H9 (cell line): ENCODE data around the gene NID1. TPM values are rescaled to one million over a fixed set of nuclear protein-coding genes. Genes with fewer than 3 reads are reported as not detected.

Experiments used
- DNase-seq: peaks from one replicate; pipeline ENCODE4 v3.0.0-alpha.2; 2017
- H2AFZ ChIP-seq: one replicate; pipeline ENCODE4 v1.6.1; 2013; ENCODE audit warnings: mild to moderate bottlenecking, low read length, control low read depth, moderate library complexity
- H2AK5ac ChIP-seq: 2 replicates; pipeline ENCODE4 v1.6.1; 2013; ENCODE audit warnings: low read length, control low read depth, mixed read lengths; ENCODE audit not compliant: insufficient read length
- H2BK120ac ChIP-seq: one replicate; pipeline ENCODE4 v1.6.1; 2013; ENCODE audit warnings: low read depth, mild to moderate bottlenecking, low read length, control low read depth, inconsistent platforms; ENCODE audit not compliant: poor library complexity, severe bottlenecking
- H2BK12ac ChIP-seq: 2 replicates; pipeline ENCODE4 v1.6.1; 2013; ENCODE audit warnings: low read length, control low read depth, mixed read lengths, low read depth; ENCODE audit not compliant: insufficient read length
- H2BK15ac ChIP-seq: 2 replicates; pipeline ENCODE4 v1.6.1; 2013; ENCODE audit warnings: low read depth, low read length, control low read depth
- H2BK20ac ChIP-seq: one replicate; pipeline ENCODE4 v1.6.1; 2013; ENCODE audit warnings: low read depth, mild to moderate bottlenecking, low read length, control low read depth, inconsistent platforms; ENCODE audit not compliant: poor library complexity, severe bottlenecking
- H2BK5ac ChIP-seq: 2 replicates; pipeline ENCODE4 v1.6.1; 2013; ENCODE audit warnings: low read length, control low read depth, mixed read lengths; ENCODE audit not compliant: insufficient read length
- H3K14ac ChIP-seq: 2 replicates; pipeline ENCODE4 v1.6.1; 2013; ENCODE audit warnings: low read length, control low read depth; ENCODE audit not compliant: insufficient read depth
- H3K18ac ChIP-seq: 2 replicates; pipeline ENCODE4 v1.6.1; 2013; ENCODE audit warnings: low read depth, mild to moderate bottlenecking, mixed read lengths, low read length, control low read depth; ENCODE audit not compliant: insufficient read length
- H3K23ac ChIP-seq: 2 replicates; pipeline ENCODE4 v1.6.1; 2013; ENCODE audit warnings: low read length, control low read depth, mixed read lengths, low read depth; ENCODE audit not compliant: insufficient read length
- H3K23me2 ChIP-seq: 2 replicates; pipeline ENCODE4 v1.6.1; 2013; ENCODE audit warnings: low read depth, mild to moderate bottlenecking, mixed read lengths, low read length, control low read depth; ENCODE audit not compliant: insufficient read length, poor library complexity, severe bottlenecking
- H3K27ac ChIP-seq: 2 replicates; pipeline ENCODE4 v1.5.1; 2013; ENCODE audit warnings: low read length, control low read depth, mixed read lengths, low read depth; ENCODE audit not compliant: insufficient read length
- H3K27me3 ChIP-seq: 2 replicates; pipeline ENCODE4 v1.6.1; 2013; ENCODE audit warnings: low read length, control low read depth, inconsistent platforms; ENCODE audit not compliant: insufficient read depth
- H3K4ac ChIP-seq: 2 replicates; pipeline ENCODE4 v1.6.1; 2013; ENCODE audit warnings: low read depth, mild to moderate bottlenecking, control low read depth, inconsistent platforms, low read length, moderate library complexity
- H3K4me1 ChIP-seq: 2 replicates; pipeline ENCODE4 v1.6.1; 2013; ENCODE audit warnings: low read length, control low read depth, inconsistent platforms; ENCODE audit not compliant: insufficient read depth
- H3K4me2 ChIP-seq: 2 replicates; pipeline ENCODE4 v1.6.1; 2013; ENCODE audit warnings: low read length, control low read depth, mixed read lengths; ENCODE audit not compliant: insufficient read length, insufficient read depth
- H3K56ac ChIP-seq: 2 replicates; pipeline ENCODE4 v1.6.1; 2013; ENCODE audit warnings: low read depth, mild to moderate bottlenecking, mixed read lengths, low read length, control low read depth; ENCODE audit not compliant: insufficient read length
- H3K79me1 ChIP-seq: 2 replicates; pipeline ENCODE4 v1.6.1; 2013; ENCODE audit warnings: low read depth, mild to moderate bottlenecking, moderate library complexity, low read length, control low read depth, inconsistent platforms; ENCODE audit not compliant: insufficient read depth, poor library complexity, severe bottlenecking
- H3K79me2 ChIP-seq: 2 replicates; pipeline ENCODE4 v1.6.1; 2013; ENCODE audit warnings: low read length, control low read depth, inconsistent platforms; ENCODE audit not compliant: insufficient read depth
- H3K9ac ChIP-seq: 2 replicates; pipeline ENCODE4 v1.6.1; 2013; ENCODE audit warnings: low read length, control low read depth, mixed read lengths; ENCODE audit not compliant: insufficient read length; ENCODE audit errors: extremely low read depth
- H3K9me3 ChIP-seq: one replicate; pipeline ENCODE4 v1.6.1; 2013; ENCODE audit warnings: low read depth, low read length, inconsistent platforms; ENCODE audit not compliant: control insufficient read depth
- H3T11ph ChIP-seq: one replicate; pipeline ENCODE4 v1.6.1; 2013; ENCODE audit warnings: mild to moderate bottlenecking, low read length, control low read depth, inconsistent platforms
- H4K20me1 ChIP-seq: one replicate; pipeline ENCODE4 v1.6.1; 2013; ENCODE audit not compliant: control insufficient read depth, insufficient read length, insufficient read depth
- H4K5ac ChIP-seq: 2 replicates; pipeline ENCODE4 v1.6.1; 2013; ENCODE audit warnings: low read depth, mild to moderate bottlenecking, mixed read lengths, low read length, control low read depth; ENCODE audit not compliant: insufficient read length
- H4K8ac ChIP-seq: replicated peaks from 2 replicates; pipeline ENCODE4 v1.6.1; 2013; ENCODE audit warnings: low read length, control low read depth, mixed read lengths, low read depth; ENCODE audit not compliant: insufficient read length
- H4K91ac ChIP-seq: 2 replicates; pipeline ENCODE4 v1.6.1; 2013; ENCODE audit warnings: low read depth, mild to moderate bottlenecking, moderate library complexity, mixed read lengths, low read length, control low read depth; ENCODE audit not compliant: insufficient read length
- H3K27ac Mint-ChIP-seq, 3 experiments: 2 replicates in 2 of 3; 3 replicates in 1 of 3; pipeline ENCODE4 v1.8.0; 2020 to 2021; ENCODE audit warnings: mixed read lengths in 3 of 3, mild to moderate bottlenecking in 1 of 3, moderate library complexity in 1 of 3
- H3K27me3 Mint-ChIP-seq: 2 replicates; pipeline ENCODE4 v1.8.0; 2021; ENCODE audit warnings: low read depth, mild to moderate bottlenecking, moderate library complexity, mixed read lengths
- H3K36me3 Mint-ChIP-seq, 3 experiments: 2 replicates in 2 of 3; 3 replicates in 1 of 3; pipeline ENCODE4 v1.8.0; 2020 to 2021; ENCODE audit warnings: low read depth in 3 of 3, mixed read lengths in 3 of 3; ENCODE audit not compliant: insufficient read depth in 1 of 3
- H3K4me1 Mint-ChIP-seq, 2 experiments: 2 replicates each; pipeline ENCODE4 v1.8.0; 2020; ENCODE audit warnings: mixed read lengths in 2 of 2
- H3K4me3 Mint-ChIP-seq, 2 experiments: 2 replicates in 1 of 2; 3 replicates in 1 of 2; pipeline ENCODE4 v1.8.0; 2020 to 2021; ENCODE audit warnings: mild to moderate bottlenecking in 2 of 2, mixed read lengths in 2 of 2, moderate library complexity in 1 of 2
- H3K9me3 Mint-ChIP-seq, 2 experiments: 2 replicates in 1 of 2; 3 replicates in 1 of 2; pipeline ENCODE4 v1.8.0; 2020; ENCODE audit warnings: mild to moderate bottlenecking in 2 of 2, mixed read lengths in 2 of 2, moderate library complexity in 1 of 2
- CTCF ChIP-seq: fragments of 200-600 bp; sonication (generic); conservative IDR thresholded peaks from 3 replicates; pipeline ENCODE4 v1.8.0; 2021; ENCODE audit warnings: antibody characterized with exemption, mild to moderate bottlenecking
- WGBS: extraction: QIAGEN DNeasy Blood & Tissue Kit; methylation state at CpG from one replicate; pipeline ENCODE4 v1.1.7; 2013; ENCODE audit warnings: missing lambda C conversion rate, low lambda C conversion rate, mixed read lengths; ENCODE audit not compliant: insufficient read length; ENCODE audit errors: extremely low coverage; 5-methylcytosine and 5-hydroxymethylcytosine counted together
- total RNA-seq: library from RNA; stranded (reverse); gene quantifications from 2 replicates; pipeline ENCODE4 v1.2.1, GENCODE V29; 2021

The NID1 gene
- total RNA-seq, 1 experiment from 2014 or later = 28.5 TPM

- H4K8ac ChIP-seq = no peak overlapping the region
- H2BK20ac ChIP-seq = no peak overlapping the region
- Mint-ChIP-seq H3K4me3 (no peak overlapping the region), H3K4me1 (peaks cover 26 to 28% of the 10 kb centered on the region in 2 experiments), H3K27ac (no peak overlapping the region), H3K9me3 (no peaks in the 10 kb centered on the region), H3K27me3 (no peaks in the 10 kb centered on the region), H3K36me3 (peaks cover 0 to 5% (median 0%) of the 10 kb centered on the region in 3 experiments; a peak in 2 of 7 replicates)
- TF ChIP-seq CTCF = no peak
- H3K23ac ChIP-seq = no peak overlapping the region
- H2BK12ac ChIP-seq = no peak overlapping the region
- no peak overlapping the region for H2BK120ac ChIP-seq
- H2AK5ac ChIP-seq = no peak overlapping the region
- H3K4ac ChIP-seq = no peak overlapping the region
- no peak overlapping the region for H4K5ac ChIP-seq
- H3K79me1 ChIP-seq = no peaks in the 10 kb centered on the region
- no peaks in the 10 kb centered on the region for H3K9me3 ChIP-seq
- H2BK5ac ChIP-seq = no peak overlapping the region
- H3K23me2 ChIP-seq = no peaks in the 10 kb centered on the region
- no peak overlapping the region for H3K14ac ChIP-seq
- H3K4me2 ChIP-seq = no peak overlapping the region
- H3K18ac ChIP-seq = no peak overlapping the region
- H2AFZ ChIP-seq = no peak overlapping the region
- H3T11ph ChIP-seq = no peak overlapping the region
- no peaks in the 10 kb centered on the region for H3K27me3 ChIP-seq
- H3K4me1 ChIP-seq = no peaks in the 10 kb centered on the region; the same call in 1 of the 2 replicates
- no peak overlapping the region for H2BK15ac ChIP-seq
- no peaks in the 10 kb centered on the region for H4K20me1 ChIP-seq
- no peak overlapping the region for H3K56ac ChIP-seq
- H3K79me2 ChIP-seq = no peaks in the 10 kb centered on the region
- H3K9ac ChIP-seq = no peak overlapping the region
- no peak overlapping the region for H4K91ac ChIP-seq
- no CpG with 5 or more reads among the region's 6 CpGs for WGBS
- H3K27ac ChIP-seq = no peak overlapping the region
- DNase-seq = no peak
Observed at GRCh38 chr1:236000781-236001180, 64.1 kb downstream of the NID1 start.
